HT-29 (cell line): Measurements from ENCODE around the gene BRMS1. TPM values are rescaled to one million over a fixed set of nuclear protein-coding genes. Genes with fewer than 3 reads are reported as not detected.

ENCODE experiments used
- small RNA-seq: library from RNA; depleted of rRNA; stranded (forward); fragments of <200 nt; gene quantifications from one replicate; pipeline ENCODE3, GENCODE V24; 2014
- total RNA-seq: library from RNA; depleted of rRNA; stranded (reverse); fragments of >200 nt; shearing (Covaris generic); gene quantifications from 2 replicates; pipeline ENCODE4 v1.2.3, GENCODE V29; 2014; rRNA removed

BRMS1 gene
- total RNA-seq, 1 experiment from 2014 or later = 74.9 TPM

Small RNA genes within 50 kb of the gene (small RNA-seq; reads per million reads assigned to genes)
- gene RF00017 = not detected
- gene RNU1-84P = not detected

Other genes starting within 250 kb of the BRMS1 start
- 14.4 and 17.8 TPM in 2 replicates for gene KLC2, start 87.4 kb downstream of the BRMS1 start, total RNA-seq
- 357 and 380 TPM in 2 replicates for gene RAB1B, start 76.5 kb downstream of the BRMS1 start, total RNA-seq
- 0.21 and 0.99 TPM in 2 replicates for gene CNIH2, start 66.9 kb downstream of the BRMS1 start, total RNA-seq
- 286 and 299 TPM in 2 replicates for gene YIF1A, start 56.0 kb downstream of the BRMS1 start, total RNA-seq
- gene TMEM151A, start 53.2 kb downstream of the BRMS1 start, total RNA-seq = 0.05 and 0.08 TPM in 2 replicates
- not detected in 2 replicates for gene CD248, start 28.1 kb downstream of the BRMS1 start, total RNA-seq
- gene RIN1, start 8.7 kb downstream of the BRMS1 start, total RNA-seq = 18.8 and 21.0 TPM in 2 replicates
- gene B4GAT1, start 2.5 kb upstream of the BRMS1 start, total RNA-seq = 26.8 and 30.5 TPM in 2 replicates
- gene SLC29A2, start 26.7 kb upstream of the BRMS1 start, total RNA-seq = 40.3 and 44.9 TPM in 2 replicates
- gene NPAS4, start 75.9 kb upstream of the BRMS1 start, total RNA-seq = not detected in 2 replicates
- 122 and 128 TPM in 2 replicates for gene MRPL11, start 93.7 kb upstream of the BRMS1 start, total RNA-seq
- 15.9 and 17.9 TPM in 2 replicates for gene PELI3, start 121.8 kb upstream of the BRMS1 start, total RNA-seq
- gene DPP3, start 135.3 kb upstream of the BRMS1 start, total RNA-seq = 210 and 224 TPM in 2 replicates
- gene BBS1, start 165.5 kb upstream of the BRMS1 start, total RNA-seq = 39.7 and 41.4 TPM in 2 replicates
- 28.1 and 35.0 TPM in 2 replicates for gene ZDHHC24, start 200.9 kb upstream of the BRMS1 start, total RNA-seq
- gene ACTN3, start 201.8 kb upstream of the BRMS1 start, total RNA-seq = not detected in 2 replicates
- gene CTSF, start 223.5 kb upstream of the BRMS1 start, total RNA-seq = not detected in 2 replicates
- gene CCDC87, start 248.0 kb upstream of the BRMS1 start, total RNA-seq = 0.79 and 1.3 TPM in 2 replicates
- 43.5 and 45.5 TPM in 2 replicates for gene CCS, start 248.1 kb upstream of the BRMS1 start, total RNA-seq